HG02623 (cell line): ENCODE results near the gene HAPLN3.

Experiments used
- ATAC-seq: cut with Tn5 transposase; IDR thresholded peaks from one replicate; pipeline ENCODE4 v1.9.1; 2021; ENCODE audit warnings: moderate library complexity; ENCODE audit not compliant: unreplicated experiment

The HAPLN3 gene

GRCh38 chr15:88864861-88865497, 30.4 kb downstream of the HAPLN3 start:
- ATAC-seq = no peak

- ATAC-seq = no peak
Measured at GRCh38 chr15:88863412-88863811, 31.9 kb downstream of the HAPLN3 start.

DNA sequence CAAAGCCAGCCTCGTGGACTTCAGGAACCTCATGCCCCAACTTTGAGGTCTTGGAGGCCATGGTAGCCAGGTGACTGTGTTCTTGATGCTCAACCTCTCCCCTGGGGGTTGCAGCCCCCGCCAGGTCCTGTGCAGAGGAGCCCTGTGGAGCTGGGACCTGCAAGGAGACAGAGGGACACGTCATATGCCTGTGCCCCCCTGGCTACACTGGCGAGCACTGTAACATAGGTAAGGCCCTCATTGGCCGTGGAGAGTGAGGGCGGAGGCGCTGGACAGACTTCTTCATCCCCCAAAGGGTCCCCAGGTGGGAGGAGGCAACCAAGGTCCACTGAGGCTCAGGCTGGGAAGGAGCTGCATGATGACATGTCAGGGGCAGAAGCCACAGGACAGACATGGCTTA, 35.1 kb downstream of the HAPLN3 start:
- ATAC-seq = no peak

GRCh38 chr15:88859550-88859949, 35.8 kb downstream of the HAPLN3 start:
- ATAC-seq = no peak

DNA sequence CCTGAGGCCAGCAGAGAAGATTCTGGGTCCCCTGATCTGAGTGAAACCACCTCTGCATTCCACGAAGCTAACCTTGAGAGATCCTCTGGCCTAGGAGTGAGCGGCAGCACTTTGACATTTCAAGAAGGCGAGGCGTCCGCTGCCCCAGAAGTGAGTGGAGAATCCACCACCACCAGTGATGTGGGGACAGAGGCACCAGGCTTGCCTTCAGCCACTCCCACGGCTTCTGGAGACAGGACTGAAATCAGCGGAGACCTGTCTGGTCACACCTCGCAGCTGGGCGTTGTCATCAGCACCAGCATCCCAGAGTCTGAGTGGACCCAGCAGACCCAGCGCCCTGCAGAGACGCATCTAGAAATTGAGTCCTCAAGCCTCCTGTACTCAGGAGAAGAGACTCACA, 36.4 kb downstream of the HAPLN3 start:
- no peak for ATAC-seq

DNA sequence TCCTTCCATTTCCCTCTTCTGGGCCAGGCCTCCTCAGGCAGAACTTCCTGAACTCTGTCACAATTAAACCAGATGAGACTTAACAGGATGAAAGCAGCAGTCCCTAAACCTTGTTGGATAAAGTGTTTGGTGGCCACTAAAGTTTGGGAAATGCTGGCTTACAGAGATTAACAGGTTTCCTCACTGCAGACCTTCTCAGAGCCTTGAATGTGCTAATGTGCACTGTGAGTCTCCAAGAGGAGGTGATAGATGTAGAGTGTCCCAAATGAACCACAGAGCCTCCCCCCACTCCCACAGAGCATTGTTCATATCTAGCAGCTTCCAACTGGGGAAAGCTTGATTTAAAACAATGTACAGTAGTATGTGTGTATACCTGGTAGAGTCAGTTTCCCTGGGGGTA, 42.9 kb downstream of the HAPLN3 start:
- ATAC-seq = no peak

DNA sequence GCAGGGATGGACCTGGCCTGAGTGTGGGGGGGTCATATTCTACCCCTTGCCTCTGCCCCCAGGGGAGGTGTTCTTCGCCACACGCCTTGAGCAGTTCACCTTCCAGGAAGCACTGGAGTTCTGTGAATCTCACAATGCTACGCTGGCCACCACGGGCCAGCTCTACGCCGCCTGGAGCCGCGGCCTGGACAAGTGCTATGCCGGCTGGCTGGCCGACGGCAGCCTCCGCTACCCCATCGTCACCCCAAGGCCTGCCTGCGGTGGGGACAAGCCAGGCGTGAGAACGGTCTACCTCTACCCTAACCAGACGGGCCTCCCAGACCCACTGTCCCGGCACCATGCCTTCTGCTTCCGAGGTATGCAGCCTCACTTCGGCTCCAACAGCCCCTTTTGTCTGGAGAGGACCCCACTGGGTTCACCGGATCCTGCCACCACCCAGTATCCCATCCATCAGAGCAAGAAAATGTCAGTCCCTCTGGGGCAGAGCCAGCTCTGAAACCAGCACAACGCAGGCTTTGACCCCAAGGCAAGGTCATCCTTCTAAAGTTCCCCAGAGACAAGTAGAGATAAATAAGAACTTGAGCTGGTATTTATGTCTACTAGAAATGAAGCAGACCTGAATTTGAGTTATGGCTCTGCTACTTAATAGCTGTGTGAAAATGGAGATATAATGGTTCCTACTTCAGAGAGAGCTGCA, 45.8 kb downstream of the HAPLN3 start:
- no peak for ATAC-seq

DNA sequence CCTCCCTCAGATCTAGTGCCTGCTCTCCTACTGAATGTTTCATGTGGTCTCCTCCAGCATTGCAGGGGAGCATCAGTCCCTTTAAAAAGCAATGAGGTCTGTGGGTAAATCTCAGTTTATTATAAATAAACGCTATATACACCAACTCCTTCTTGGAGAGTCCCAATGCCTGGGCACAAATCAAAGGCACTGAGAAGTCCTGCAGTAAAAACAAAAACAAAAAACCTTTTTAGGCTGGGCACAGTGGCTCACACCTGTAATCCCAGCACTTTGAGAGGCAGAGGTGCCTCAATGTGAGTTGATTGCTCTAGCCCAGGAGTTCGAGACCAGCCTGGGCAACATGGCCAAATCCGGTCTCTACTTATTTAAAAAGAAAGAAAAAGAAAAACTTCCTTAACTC, 47.1 kb downstream of the HAPLN3 start:
- ATAC-seq = no peak

- no peak for ATAC-seq
Measured at GRCh38 chr15:88847144-88847543, 48.2 kb downstream of the HAPLN3 start.

DNA sequence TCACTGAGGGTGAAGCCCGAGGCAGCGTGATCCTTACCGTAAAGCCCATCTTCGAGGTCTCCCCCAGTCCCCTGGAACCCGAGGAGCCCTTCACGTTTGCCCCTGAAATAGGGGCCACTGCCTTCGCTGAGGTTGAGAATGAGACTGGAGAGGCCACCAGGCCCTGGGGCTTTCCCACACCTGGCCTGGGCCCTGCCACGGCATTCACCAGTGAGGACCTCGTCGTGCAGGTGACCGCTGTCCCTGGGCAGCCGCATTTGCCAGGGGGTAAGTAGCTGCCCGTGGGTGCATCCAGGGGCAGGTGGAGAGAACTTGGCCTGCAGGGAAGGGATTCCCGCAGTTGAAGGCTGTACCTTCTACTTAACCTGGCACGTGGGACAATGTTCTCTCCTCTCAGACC, 49.7 kb downstream of the HAPLN3 start:
- no peak for ATAC-seq

- ATAC-seq = no peak
Measured at GRCh38 chr15:88844749-88845386, 50.5 kb downstream of the HAPLN3 start.

DNA sequence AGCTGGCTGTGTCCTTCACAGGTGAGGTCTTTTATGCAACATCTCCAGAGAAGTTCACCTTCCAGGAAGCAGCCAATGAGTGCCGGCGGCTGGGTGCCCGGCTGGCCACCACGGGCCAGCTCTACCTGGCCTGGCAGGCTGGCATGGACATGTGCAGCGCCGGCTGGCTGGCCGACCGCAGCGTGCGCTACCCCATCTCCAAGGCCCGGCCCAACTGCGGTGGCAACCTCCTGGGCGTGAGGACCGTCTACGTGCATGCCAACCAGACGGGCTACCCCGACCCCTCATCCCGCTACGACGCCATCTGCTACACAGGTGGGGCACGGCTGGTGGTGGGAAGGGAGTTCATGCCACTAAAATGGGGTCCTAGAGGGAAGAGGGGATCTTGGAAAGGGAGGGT, 52.0 kb downstream of the HAPLN3 start:
- ATAC-seq = no peak

GRCh38 chr15:88842156-88842555, 53.2 kb downstream of the HAPLN3 start:
- no peak for ATAC-seq

DNA sequence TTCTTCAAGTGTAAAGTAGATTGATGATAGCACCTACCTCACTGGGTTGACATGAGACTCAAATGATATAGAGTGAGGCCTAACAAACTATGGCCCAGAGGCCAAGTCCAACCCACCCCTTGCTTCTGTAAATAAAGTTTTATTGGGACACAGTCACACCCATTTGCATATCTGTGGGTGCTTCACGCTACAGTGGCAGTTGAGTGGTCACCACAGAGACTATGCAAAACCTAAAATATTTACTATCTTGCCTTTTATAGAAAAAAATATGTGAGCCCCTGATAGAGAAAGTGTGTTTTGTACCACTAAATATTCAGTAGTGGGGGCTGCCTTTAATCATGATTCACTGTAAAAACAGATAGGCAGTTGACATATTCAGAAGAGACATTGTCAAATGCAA, 54.1 kb downstream of the HAPLN3 start:
- ATAC-seq = no peak

DNA sequence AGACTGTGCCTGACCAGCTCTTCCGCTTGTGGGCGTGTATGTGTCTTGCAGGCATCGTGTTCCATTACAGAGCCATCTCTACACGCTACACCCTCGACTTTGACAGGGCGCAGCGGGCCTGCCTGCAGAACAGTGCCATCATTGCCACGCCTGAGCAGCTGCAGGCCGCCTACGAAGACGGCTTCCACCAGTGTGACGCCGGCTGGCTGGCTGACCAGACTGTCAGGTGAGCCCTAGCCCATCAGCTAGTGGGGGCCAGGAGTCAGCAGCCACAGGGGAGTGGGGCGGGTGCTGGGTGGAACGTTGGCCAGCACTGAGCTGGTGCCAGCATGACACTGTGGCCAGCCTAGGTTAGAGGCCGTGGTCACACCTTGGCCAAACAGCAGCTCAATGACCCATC, 55.4 kb downstream of the HAPLN3 start:
- ATAC-seq = no peak

DNA sequence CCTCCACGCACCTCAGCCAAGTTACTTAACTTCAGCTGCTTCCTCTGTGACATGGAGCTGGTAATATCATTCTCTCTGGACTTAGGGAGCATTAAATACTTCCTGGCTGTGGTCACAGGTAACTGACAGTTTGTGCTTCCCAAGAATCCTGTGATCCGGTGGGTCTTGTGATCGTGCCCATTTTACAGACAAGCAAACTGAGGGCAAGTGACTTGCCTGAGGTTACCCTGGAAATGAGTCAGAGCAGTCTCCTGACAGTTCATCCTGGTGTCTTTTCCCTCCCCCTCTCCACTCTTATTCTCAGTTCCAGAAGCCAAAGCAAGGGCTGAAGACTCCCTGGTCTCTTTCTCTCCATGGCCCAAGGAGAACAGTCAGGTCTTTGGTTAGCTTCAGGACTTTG, 56.2 kb downstream of the HAPLN3 start:
- no peak for ATAC-seq

DNA sequence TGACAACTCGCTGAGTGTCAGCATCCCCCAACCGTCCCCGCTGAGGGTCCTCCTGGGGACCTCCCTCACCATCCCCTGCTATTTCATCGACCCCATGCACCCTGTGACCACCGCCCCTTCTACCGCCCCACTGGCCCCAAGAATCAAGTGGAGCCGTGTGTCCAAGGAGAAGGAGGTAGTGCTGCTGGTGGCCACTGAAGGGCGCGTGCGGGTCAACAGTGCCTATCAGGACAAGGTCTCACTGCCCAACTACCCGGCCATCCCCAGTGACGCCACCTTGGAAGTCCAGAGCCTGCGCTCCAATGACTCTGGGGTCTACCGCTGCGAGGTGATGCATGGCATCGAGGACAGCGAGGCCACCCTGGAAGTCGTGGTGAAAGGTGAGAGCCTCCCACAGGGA, 56.7 kb downstream of the HAPLN3 start:
- ATAC-seq = no peak

DNA sequence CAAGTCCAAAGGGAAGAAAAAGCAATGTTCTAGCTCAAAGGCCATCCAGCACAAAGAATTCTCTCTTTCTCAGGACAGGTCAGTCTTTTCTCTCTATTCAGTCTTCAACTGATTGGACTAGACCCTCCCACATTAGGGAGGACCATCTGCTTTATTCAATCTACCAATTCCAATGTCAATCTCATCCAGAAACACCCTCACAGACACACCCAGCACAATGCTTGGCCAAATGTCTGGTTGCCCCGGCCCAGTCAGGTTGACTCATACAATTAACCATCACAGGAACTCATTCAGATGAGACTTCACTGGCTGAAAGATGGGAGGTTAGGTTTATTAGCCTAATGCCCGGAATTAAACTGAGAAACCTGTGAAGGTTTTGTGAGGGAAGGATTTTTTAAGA, 59.7 kb downstream of the HAPLN3 start:
- no peak for ATAC-seq

- no peak for ATAC-seq
Measured at GRCh38 chr15:88835119-88835518, 60.2 kb downstream of the HAPLN3 start.

- no peak for ATAC-seq
Measured at GRCh38 chr15:88834211-88834812, 61.0 kb downstream of the HAPLN3 start.

- ATAC-seq = no peak
Measured at GRCh38 chr15:88833731-88834100, 61.6 kb downstream of the HAPLN3 start.
